Measurements from ENCODE around the gene TTLL3. TPM values are rescaled to one million over a fixed set of nuclear protein-coding genes. Genes with fewer than 3 reads are reported as not detected.

TTLL3 gene
- total RNA-seq, 4 donors from 2014 or later: 36.5 to 125 (median 70.0) TPM

DNA sequence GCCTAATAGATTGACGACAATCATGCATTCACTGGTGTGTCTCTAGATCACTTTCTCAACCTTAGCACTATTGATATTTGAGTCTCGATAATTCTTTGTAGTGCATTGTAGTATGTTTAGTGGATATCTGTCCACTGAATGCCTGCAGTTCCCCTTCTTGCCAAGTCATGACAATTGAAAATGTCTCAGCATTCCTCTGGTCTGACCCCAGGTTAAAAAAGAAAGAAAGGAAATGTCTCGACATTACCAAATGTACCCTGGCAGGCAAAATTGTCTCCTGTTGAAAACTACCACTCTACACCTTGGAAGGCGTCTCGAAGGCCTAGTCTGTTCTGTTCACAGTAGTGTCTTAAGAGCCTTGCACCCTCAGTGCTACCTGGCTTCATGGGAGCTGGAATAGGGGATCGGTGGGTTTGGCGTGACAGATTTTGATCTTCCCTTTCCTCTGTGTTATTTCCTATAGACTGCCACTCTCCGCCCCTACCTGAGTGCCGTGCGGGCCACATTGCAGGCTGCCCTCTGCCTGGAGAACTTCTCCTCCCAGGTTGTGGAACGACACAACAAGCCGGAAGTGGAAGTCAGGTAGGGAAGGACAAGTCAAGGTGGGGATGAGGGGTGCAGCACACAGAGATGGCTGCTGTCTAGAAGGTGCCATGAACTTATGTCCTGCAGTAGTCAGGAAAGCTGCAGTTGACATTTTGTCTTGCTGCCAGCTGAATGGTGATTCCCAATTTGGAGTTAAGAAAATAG, 12.7 kb upstream of the TTLL3 start:
- TF ChIP-seq, protein P1, sequence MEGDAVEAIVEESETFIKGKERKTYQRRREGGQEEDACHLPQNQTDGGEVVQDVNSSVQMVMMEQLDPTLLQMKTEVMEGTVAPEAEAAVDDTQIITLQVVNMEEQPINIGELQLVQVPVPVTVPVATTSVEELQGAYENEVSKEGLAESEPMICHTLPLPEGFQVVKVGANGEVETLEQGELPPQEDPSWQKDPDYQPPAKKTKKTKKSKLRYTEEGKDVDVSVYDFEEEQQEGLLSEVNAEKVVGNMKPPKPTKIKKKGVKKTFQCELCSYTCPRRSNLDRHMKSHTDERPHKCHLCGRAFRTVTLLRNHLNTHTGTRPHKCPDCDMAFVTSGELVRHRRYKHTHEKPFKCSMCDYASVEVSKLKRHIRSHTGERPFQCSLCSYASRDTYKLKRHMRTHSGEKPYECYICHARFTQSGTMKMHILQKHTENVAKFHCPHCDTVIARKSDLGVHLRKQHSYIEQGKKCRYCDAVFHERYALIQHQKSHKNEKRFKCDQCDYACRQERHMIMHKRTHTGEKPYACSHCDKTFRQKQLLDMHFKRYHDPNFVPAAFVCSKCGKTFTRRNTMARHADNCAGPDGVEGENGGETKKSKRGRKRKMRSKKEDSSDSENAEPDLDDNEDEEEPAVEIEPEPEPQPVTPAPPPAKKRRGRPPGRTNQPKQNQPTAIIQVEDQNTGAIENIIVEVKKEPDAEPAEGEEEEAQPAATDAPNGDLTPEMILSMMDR (IDR thresholded peaks at IDR 0.05; ENCODE audit: low read depth): no peak

DNA sequence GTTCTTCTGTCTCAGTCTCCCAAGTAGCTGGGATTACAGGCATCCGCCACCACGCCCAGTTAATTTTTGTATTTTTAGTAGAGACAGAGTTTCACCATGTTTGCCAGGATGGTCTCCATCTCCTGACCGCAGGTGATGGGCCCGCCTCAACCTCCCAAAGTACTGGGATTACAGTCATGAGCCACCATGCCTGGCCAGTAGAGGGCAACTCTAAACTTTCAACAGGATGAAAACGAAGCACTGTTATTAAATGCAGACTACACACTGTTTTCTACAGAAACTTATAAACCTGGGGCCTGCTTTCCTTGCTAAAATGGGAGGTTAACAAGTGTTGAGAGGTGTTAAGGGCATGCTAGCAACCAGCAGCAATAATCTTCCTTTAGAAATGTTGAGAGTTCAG, 9.5 kb upstream of the TTLL3 start:
- TF ChIP-seq, protein P1 (IDR thresholded peaks at IDR 0.05; ENCODE audit: low read depth): no peak

DNA sequence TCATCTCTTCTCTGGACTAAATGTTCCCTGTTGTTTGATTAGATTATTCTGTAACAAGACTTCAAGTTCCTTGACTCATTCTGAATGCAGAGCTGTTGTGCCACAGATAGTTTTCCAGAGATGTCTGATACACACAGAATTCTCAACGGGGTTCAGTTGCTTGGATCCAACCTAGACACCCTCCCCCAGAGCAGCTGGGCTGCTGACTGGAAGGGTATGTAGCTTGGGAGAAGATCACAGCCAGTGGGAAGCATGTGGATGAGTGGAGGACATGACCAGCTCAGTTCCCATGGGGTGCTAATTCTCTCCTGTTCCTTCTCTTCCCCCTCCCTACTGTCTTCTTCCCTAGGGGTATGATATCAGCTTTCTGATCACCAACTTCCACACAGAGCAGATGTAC, 6.6 kb upstream of the TTLL3 start:
- TF ChIP-seq, protein P1 (IDR thresholded peaks at IDR 0.05; ENCODE audit: low read depth): no peak

DNA sequence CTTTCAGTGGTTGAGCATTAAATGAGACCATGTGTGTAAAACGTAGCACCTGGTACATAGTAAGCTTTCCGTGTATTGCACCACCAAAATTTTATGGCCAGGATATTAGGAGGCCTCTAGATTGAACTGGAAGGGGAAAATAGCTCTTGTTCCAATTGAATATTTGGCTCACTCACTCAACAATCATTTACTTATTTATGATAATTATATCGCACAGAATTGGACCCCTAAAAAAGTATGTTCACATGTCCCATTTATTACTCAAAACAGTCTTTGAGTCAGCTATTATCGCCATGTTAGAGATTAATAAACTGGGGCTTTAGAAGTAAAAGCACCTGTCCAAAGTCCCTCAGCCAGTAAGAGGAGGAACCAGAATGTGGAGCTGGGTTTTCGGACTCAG, 5.1 kb upstream of the TTLL3 start:
- TF ChIP-seq, protein P1 (IDR thresholded peaks at IDR 0.05; ENCODE audit: low read depth): no peak

DNA sequence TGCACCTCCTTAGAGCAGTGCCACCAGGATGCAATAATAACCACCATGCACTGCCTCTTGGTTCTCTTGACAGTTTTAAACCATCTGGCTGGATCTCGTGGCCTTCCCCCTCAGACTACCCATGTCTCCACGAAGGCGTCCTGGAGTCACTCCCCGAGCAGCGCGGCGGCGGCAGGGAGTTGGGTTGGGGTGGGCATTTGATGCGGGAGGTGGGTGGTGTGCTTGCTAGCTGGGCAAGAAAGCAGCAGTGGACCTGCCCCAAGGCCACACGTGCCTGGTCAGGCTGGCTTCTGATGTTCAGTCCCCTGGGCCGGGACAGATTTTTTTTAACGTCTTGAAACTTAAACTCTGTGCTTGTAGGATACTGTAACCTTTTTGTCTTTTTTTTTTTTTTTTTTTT, 3.9 kb upstream of the TTLL3 start:
- TF ChIP-seq, protein P1 (IDR thresholded peaks at IDR 0.05; ENCODE audit: low read depth): no peak

DNA sequence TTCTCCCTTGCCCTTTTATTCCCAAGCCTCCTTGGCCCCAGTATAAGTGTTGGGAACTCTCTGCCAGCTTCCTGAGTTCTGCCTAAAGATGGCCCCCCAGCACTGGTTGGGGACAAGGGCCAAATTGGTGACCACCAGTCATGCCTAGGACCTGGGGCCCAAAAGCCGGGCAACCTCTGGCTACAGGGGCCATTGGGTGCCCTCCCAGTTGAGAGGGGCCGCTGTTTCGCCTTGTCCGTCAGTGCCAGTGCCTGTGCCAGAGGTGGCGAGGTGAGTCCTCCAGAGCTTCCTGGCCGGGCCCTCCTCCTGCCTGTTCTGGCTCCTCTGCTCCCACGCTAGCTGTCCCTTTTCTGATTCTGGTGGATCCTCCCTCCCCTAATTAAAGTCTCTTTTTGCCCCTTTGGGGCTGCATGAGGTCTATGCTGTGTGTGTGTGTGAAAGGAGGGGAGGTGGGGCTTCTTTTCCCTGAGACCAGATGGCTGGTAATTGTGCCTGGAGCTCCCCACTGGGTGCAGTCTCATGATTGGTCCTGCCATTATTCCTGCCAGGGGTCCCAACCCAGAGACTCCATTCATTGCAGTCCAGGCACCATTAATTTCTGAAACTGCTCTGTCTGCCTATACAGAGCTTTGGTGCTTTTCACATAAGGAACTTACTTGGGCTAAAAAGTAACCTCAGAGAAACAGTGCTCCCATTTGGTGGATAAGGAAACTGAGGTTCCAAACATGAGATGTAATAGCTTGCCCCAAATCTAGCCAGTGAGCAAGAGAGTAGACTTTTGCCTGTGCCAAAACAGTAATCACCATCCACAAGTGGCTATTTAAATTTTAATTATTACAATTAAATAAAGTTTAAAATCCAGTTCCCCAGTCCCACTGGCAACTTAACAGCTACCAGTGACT, 3.1 kb upstream of the TTLL3 start:
- TF ChIP-seq, protein P1 (IDR thresholded peaks at IDR 0.05; ENCODE audit: low read depth): no peak

DNA sequence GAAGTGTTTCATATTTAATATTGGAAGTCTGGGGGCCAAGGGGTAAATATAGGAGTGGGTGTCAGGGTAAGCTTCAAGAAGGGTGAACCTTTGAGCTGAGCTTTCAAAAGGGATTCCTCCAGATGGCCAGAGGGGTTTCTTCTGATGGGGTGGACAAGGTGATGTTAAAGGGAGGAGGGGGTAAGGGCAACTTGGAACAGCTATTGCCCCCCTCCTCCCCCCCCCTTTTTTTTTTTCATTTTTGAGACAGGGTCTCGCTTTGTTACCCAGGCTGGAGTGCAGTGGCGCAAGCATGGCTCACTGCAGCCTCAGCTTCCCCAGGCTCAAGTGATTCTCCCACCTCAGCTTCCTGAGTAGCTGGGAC, 2.1 kb upstream of the TTLL3 start:
- TF ChIP-seq, protein P1 (IDR thresholded peaks at IDR 0.05; ENCODE audit: low read depth): no peak

Data from subcutaneous adipose tissue (tissue), 4 donors.